ENCODE results near the gene RAB31. TPM values are rescaled to one million over a fixed set of nuclear protein-coding genes. Genes with fewer than 3 reads are reported as not detected.

The RAB31 gene
- total RNA-seq, 4 donors from 2014 or later, result 13.1 to 18.4 (median 16.9) TPM

GRCh38 chr18:9817286-9817685 lies 109.2 kb downstream of the RAB31 start:
- Histone ChIP-seq H3K27me3 (no peaks in the 10 kb centered on the region), H3K9me3 (no peaks in the 10 kb centered on the region), H3K4me1 (peaks cover 0 to 6% (median 0%) of the 10 kb centered on the region in 4 donors), H3K36me3 (no peaks in the 10 kb centered on the region), H3K4me3 (no peak overlapping the region), H3K27ac (no peak overlapping the region)
- in situ Hi-C loops (cut with MboI; ENCODE audit: low pct_ligation_motif_present in 1 of 4, low pct_unique_long_range_greater_than_20kb in 1 of 4, low sequenced_read_pairs in 3 of 4) (no loop called here), intact Hi-C loops (cut with DNase I; ENCODE audit: low total_unique reads) (no loop called here)
- TF ChIP-seq EP300 (IDR thresholded peaks at IDR 0.05; ENCODE audit: low read depth) (no peak), POLR2A (IDR thresholded peaks at IDR 0.05) (no peak), CTCF (IDR thresholded peaks at IDR 0.05) (no peak), POLR2AphosphoS5 (IDR thresholded peaks at IDR 0.05) (no peak)
- no peak for DNase-seq
- WGBS, 2 donors (ENCODE audit: low coverage in 1 of 2), result 77 to 84% methylated on average over 3 to 4 of the region's 4 CpGs

GRCh38 chr18:9817725-9818422 lies 109.8 kb downstream of the RAB31 start:
- intact Hi-C loops (cut with DNase I; ENCODE audit: low total_unique reads), result no loop called here
- Histone ChIP-seq H3K27ac (no peak overlapping the region), H3K4me3 (no peak overlapping the region), H3K27me3 (no peaks in the 10 kb centered on the region), H3K4me1 (peaks cover 0 to 6% (median 0%) of the 10 kb centered on the region in 4 donors), H3K36me3 (no peaks in the 10 kb centered on the region), H3K9me3 (no peaks in the 10 kb centered on the region)
- no peak for DNase-seq
- in situ Hi-C loops (cut with MboI; ENCODE audit: low pct_ligation_motif_present in 1 of 4, low pct_unique_long_range_greater_than_20kb in 1 of 4, low sequenced_read_pairs in 3 of 4), result no loop called here
- 85 to 88% methylated on average over 7 to 8 of the region's 8 CpGs for WGBS, 2 donors (ENCODE audit: low coverage in 1 of 2)
- no peak for TF ChIP-seq POLR2AphosphoS5 (IDR thresholded peaks at IDR 0.05)
- TF ChIP-seq CTCF (IDR thresholded peaks at IDR 0.05), result no peak
- TF ChIP-seq POLR2A (IDR thresholded peaks at IDR 0.05), result no peak
- TF ChIP-seq EP300 (IDR thresholded peaks at IDR 0.05; ENCODE audit: low read depth), result no peak

GRCh38 chr18:9818423-9818734 lies 110.3 kb downstream of the RAB31 start:
- WGBS, 2 donors (ENCODE audit: low coverage in 1 of 2), result 85 to 94% methylated on average over 2 of the region's 2 CpGs
- no peak overlapping the region for H3K27ac ChIP-seq
- intact Hi-C loops (cut with DNase I; ENCODE audit: low total_unique reads) (no loop called here), in situ Hi-C loops (cut with MboI; ENCODE audit: low pct_ligation_motif_present in 1 of 4, low pct_unique_long_range_greater_than_20kb in 1 of 4, low sequenced_read_pairs in 3 of 4) (no loop called here)
- H3K4me1 ChIP-seq, result peaks cover 0 to 6% (median 0%) of the 10 kb centered on the region in 4 donors
- no peaks in the 10 kb centered on the region for H3K9me3 ChIP-seq
- no peaks in the 10 kb centered on the region for H3K36me3 ChIP-seq
- H3K27me3 ChIP-seq, result no peaks in the 10 kb centered on the region
- no peak for DNase-seq
- no peak overlapping the region for H3K4me3 ChIP-seq
- TF ChIP-seq CTCF (IDR thresholded peaks at IDR 0.05) (no peak), EP300 (IDR thresholded peaks at IDR 0.05; ENCODE audit: low read depth) (no peak), POLR2A (IDR thresholded peaks at IDR 0.05) (no peak), POLR2AphosphoS5 (IDR thresholded peaks at IDR 0.05) (no peak)

GRCh38 chr18:9820127-9820526 lies 112.0 kb downstream of the RAB31 start:
- intact Hi-C loops (cut with DNase I; ENCODE audit: low total_unique reads) (no loop called here), in situ Hi-C loops (cut with MboI; ENCODE audit: low pct_ligation_motif_present in 1 of 4, low pct_unique_long_range_greater_than_20kb in 1 of 4, low sequenced_read_pairs in 3 of 4) (no loop called here)
- H3K9me3 ChIP-seq, result no peaks in the 10 kb centered on the region
- H3K36me3 ChIP-seq, result no peaks in the 10 kb centered on the region
- TF ChIP-seq POLR2A (IDR thresholded peaks at IDR 0.05) (no peak), POLR2AphosphoS5 (IDR thresholded peaks at IDR 0.05) (no peak), EP300 (IDR thresholded peaks at IDR 0.05; ENCODE audit: low read depth) (no peak), CTCF (IDR thresholded peaks at IDR 0.05) (no peak)
- no peaks in the 10 kb centered on the region for H3K27me3 ChIP-seq
- no peak overlapping the region for H3K27ac ChIP-seq
- H3K4me1 ChIP-seq, result peaks cover 9 to 15% (median 11%) of the 10 kb centered on the region in 4 donors
- no peak overlapping the region for H3K4me3 ChIP-seq
- DNase-seq, result no peak
